ENCODE results near the gene HDAC9.

Gene HDAC9

GRCh38 chr7:18663321-18663720 lies 167.8 kb downstream of the HDAC9 start:
- no peak for DNase-seq (ENCODE audit: low spot score)

- DNase-seq (ENCODE audit: low spot score) = peak; percentile 78
These were observed 170.7 kb downstream of the HDAC9 start for GRCh38 chr7:18666107-18666728.

GRCh38 chr7:18667466-18667865 lies 171.9 kb downstream of the HDAC9 start:
- DNase-seq (ENCODE audit: low spot score) = no peak

- DNase-seq (ENCODE audit: low spot score) = no peak
These were observed 175.6 kb downstream of the HDAC9 start for GRCh38 chr7:18671176-18671575.

- no peak for DNase-seq (ENCODE audit: low spot score)
These were observed 180.0 kb downstream of the HDAC9 start for GRCh38 chr7:18675579-18675978.

- DNase-seq (ENCODE audit: low spot score) = no peak
These were observed 183.7 kb downstream of the HDAC9 start for GRCh38 chr7:18679261-18679660.

GRCh38 chr7:18680576-18680975 lies 185.0 kb downstream of the HDAC9 start:
- no peak for DNase-seq (ENCODE audit: low spot score)

GRCh38 chr7:18684916-18685315 lies 189.4 kb downstream of the HDAC9 start:
- no peak for DNase-seq (ENCODE audit: low spot score)

- DNase-seq (ENCODE audit: low spot score) = no peak
These were observed 190.4 kb downstream of the HDAC9 start for GRCh38 chr7:18685971-18686370.

- no peak for DNase-seq (ENCODE audit: low spot score)
These were observed 194.0 kb downstream of the HDAC9 start for GRCh38 chr7:18689551-18689950.

GRCh38 chr7:18693406-18693805 lies 197.9 kb downstream of the HDAC9 start:
- DNase-seq (ENCODE audit: low spot score) = no peak

GRCh38 chr7:18693816-18694215 lies 198.3 kb downstream of the HDAC9 start:
- no peak for DNase-seq (ENCODE audit: low spot score)

GRCh38 chr7:18694484-18694883 lies 198.9 kb downstream of the HDAC9 start:
- DNase-seq (ENCODE audit: low spot score) = no peak

- DNase-seq (ENCODE audit: low spot score) = no peak
These were observed 199.4 kb downstream of the HDAC9 start for GRCh38 chr7:18694911-18695310.

- no peak for DNase-seq (ENCODE audit: low spot score)
These were observed 202.7 kb downstream of the HDAC9 start for GRCh38 chr7:18698258-18698734.

- peak; percentile 2 for DNase-seq (ENCODE audit: low spot score)
These were observed 204.6 kb downstream of the HDAC9 start for GRCh38 chr7:18700147-18700546.

GRCh38 chr7:18702071-18702829 lies 206.7 kb downstream of the HDAC9 start:
- DNase-seq (ENCODE audit: low spot score) = no peak

- DNase-seq (ENCODE audit: low spot score) = no peak
These were observed 208.1 kb downstream of the HDAC9 start for GRCh38 chr7:18703685-18704084.

GRCh38 chr7:18706670-18707069 lies 211.1 kb downstream of the HDAC9 start:
- no peak for DNase-seq (ENCODE audit: low spot score)

- DNase-seq (ENCODE audit: low spot score) = no peak
These were observed 212.7 kb downstream of the HDAC9 start for GRCh38 chr7:18708204-18708603.

GRCh38 chr7:18715988-18716387 lies 220.4 kb downstream of the HDAC9 start:
- DNase-seq (ENCODE audit: low spot score) = no peak

GRCh38 chr7:18721429-18721828 lies 225.9 kb downstream of the HDAC9 start:
- no peak for DNase-seq (ENCODE audit: low spot score)

- no peak for DNase-seq (ENCODE audit: low spot score)
These were observed 228.8 kb downstream of the HDAC9 start for GRCh38 chr7:18724318-18724717.

Data from activated CD4-positive, alpha-beta T cell treated with anti-CD3 and anti-CD28 coated beads, Interleukin-2, Interleukin-4, amounts not matched to agents 100 ng/mL and 50 ng/mL, durations not matched to agents 16 hours and 8 hours (primary cell).